IMR-90 (cell line): ENCODE results near the gene SH2D1B.

ENCODE experiments used
- CEBPB ChIP-seq: IDR thresholded peaks from 2 replicates; pipeline ENCODE4 v1.6.1; 2012; ENCODE audit warnings: low read depth, low read length, improper control_type of control experiment
- CHD1 ChIP-seq: IDR thresholded peaks from 2 replicates; pipeline ENCODE4 v1.6.1; 2012; ENCODE audit warnings: low read depth, low read length, improper control_type of control experiment
- CTCF ChIP-seq: conservative IDR thresholded peaks from 2 replicates; pipeline ENCODE4 v1.5.1; 2012; ENCODE audit warnings: mild to moderate bottlenecking, low read depth, low read length, improper control_type of control experiment
- ELK1 ChIP-seq: fragments of 150-350 bp; IDR thresholded peaks from 2 replicates; pipeline ENCODE4 v1.6.1; 2016; ENCODE audit warnings: low read depth, mild to moderate bottlenecking, low read length, moderate library complexity, borderline replicate concordance
- POLR2A ChIP-seq: IDR thresholded peaks from 2 replicates; pipeline ENCODE4 v1.6.1; 2012; ENCODE audit warnings: mild to moderate bottlenecking, low read depth, low read length
- SMC3 ChIP-seq: fragments of 150-350 bp; IDR thresholded peaks from 2 replicates; pipeline ENCODE4 v1.6.1; 2016; ENCODE audit warnings: low read depth, mild to moderate bottlenecking, antibody characterized with exemption, low read length, moderate library complexity
- USF2 ChIP-seq: fragments of 150-350 bp; IDR thresholded peaks from 2 replicates; pipeline ENCODE4 v1.6.1; 2017; ENCODE audit warnings: mild to moderate bottlenecking, antibody characterized with exemption, low read length, low read depth

GRCh38 chr1:162359523-162360236 lies 52.3 kb downstream of the SH2D1B start:
- TF ChIP-seq CTCF: no peak
- no peak for TF ChIP-seq USF2
- TF ChIP-seq SMC3: no peak
- no peak for TF ChIP-seq POLR2A
- TF ChIP-seq ELK1: no peak
- no peak for TF ChIP-seq CHD1
- no peak for TF ChIP-seq CEBPB
